ENCODE data around the gene POLE2. TPM values are rescaled to one million over a fixed set of nuclear protein-coding genes. Genes with fewer than 3 reads are reported as not detected.
A peak's percentile ranks its signal among the peaks of the same experiment; 100 is the strongest.
"Not testable (repeated sequence)": the region's sequence is repeated elsewhere in the genome, so short reads cannot be mapped to it uniquely, and the experiment has no call there.

Gene POLE2
- total and polyA plus RNA-seq, 2 donors: 3.4 to 19.3 TPM

- H3K9me3 ChIP-seq (ENCODE audit: control insufficient read depth in 2 of 2, insufficient read depth in 1 of 2, low read length in 1 of 2): no peaks in the 10 kb centered on the region
- H3K27ac ChIP-seq (ENCODE audit: low read depth in 1 of 2, low read length in 1 of 2): no peak overlapping the region
- no peaks in the 10 kb centered on the region for H3K27me3 ChIP-seq (ENCODE audit: control insufficient read depth in 2 of 2, insufficient read depth in 1 of 2, low read length in 1 of 2)
- H3K4me1 ChIP-seq (ENCODE audit: control insufficient read depth in 2 of 2, insufficient read depth in 2 of 2, low read length in 2 of 2): peaks cover 16 to 22% of the 10 kb centered on the region in 2 donors
- no peak for DNase-seq (ENCODE audit: low read depth in 6 of 9, low spot score in 9 of 9)
- no peak overlapping the region for H3K4me3 ChIP-seq (ENCODE audit: low read length in 2 of 2)
- 84% methylated on average over 3 of the region's 3 CpGs for WGBS
- peaks cover 7 to 8% of the 10 kb centered on the region in 2 donors for H3K36me3 ChIP-seq (ENCODE audit: control insufficient read depth in 2 of 2, insufficient read depth in 2 of 2, low read length in 1 of 2)
These were observed 64.6 kb downstream of the POLE2 start for GRCh38 chr14:49623387-49623786.

DNA sequence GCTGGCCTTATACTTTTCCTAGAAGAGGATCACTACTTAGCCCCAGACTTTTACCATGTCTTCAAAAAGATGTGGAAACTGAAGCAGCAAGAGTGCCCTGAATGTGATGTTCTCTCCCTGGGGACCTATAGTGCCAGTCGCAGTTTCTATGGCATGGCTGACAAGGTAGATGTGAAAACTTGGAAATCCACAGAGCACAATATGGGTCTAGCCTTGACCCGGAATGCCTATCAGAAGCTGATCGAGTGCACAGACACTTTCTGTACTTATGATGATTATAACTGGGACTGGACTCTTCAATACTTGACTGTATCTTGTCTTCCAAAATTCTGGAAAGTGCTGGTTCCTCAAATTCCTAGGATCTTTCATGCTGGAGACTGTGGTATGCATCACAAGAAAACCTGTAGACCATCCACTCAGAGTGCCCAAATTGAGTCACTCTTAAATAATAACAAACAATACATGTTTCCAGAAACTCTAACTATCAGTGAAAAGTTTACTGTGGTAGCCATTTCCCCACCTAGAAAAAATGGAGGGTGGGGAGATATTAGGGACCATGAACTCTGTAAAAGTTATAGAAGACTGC lies 65.9 kb downstream of the POLE2 start:
- Histone ChIP-seq H3K27me3 (ENCODE audit: control insufficient read depth in 2 of 2, insufficient read depth in 1 of 2, low read length in 1 of 2) (no peaks in the 10 kb centered on the region), H3K4me1 (ENCODE audit: control insufficient read depth in 2 of 2, insufficient read depth in 2 of 2, low read length in 2 of 2) (peaks cover 16 to 22% of the 10 kb centered on the region in 2 donors), H3K27ac (ENCODE audit: low read depth in 1 of 2, low read length in 1 of 2) (no peak overlapping the region), H3K36me3 (ENCODE audit: control insufficient read depth in 2 of 2, insufficient read depth in 2 of 2, low read length in 1 of 2) (peaks cover 18 to 20% of the 10 kb centered on the region in 2 donors), H3K9me3 (ENCODE audit: control insufficient read depth in 2 of 2, insufficient read depth in 1 of 2, low read length in 1 of 2) (no peaks in the 10 kb centered on the region), H3K4me3 (ENCODE audit: low read length in 2 of 2) (peak overlapping the region; percentile 74 to 96)
- no peak for DNase-seq (ENCODE audit: low read depth in 6 of 9, low spot score in 9 of 9)
- 90% methylated on average over 3 of the region's 3 CpGs for WGBS

GRCh38 chr14:49621114-49621881 lies 66.7 kb downstream of the POLE2 start:
- no peaks in the 10 kb centered on the region for H3K27me3 ChIP-seq (ENCODE audit: control insufficient read depth in 2 of 2, insufficient read depth in 1 of 2, low read length in 1 of 2)
- 5% methylated on average over 65 of the region's 65 CpGs for WGBS

GRCh38 chr14:49620182-49621113 lies 67.6 kb downstream of the POLE2 start, which contains the start of the genes MGAT2 and RPL36AL:
Gene MGAT2, plus strand, starts transcription at chr14:49620799. Its CDS starts 470 bp downstream, at chr14:49621269.
Gene RPL36AL, minus strand, starts transcription at chr14:49620626. Its CDS starts 1,522 bp downstream, at chr14:49619104.
- H3K36me3 ChIP-seq (ENCODE audit: control insufficient read depth in 2 of 2, insufficient read depth in 2 of 2, low read length in 1 of 2): peaks cover 23 to 29% of the 10 kb centered on the region in 2 donors
- H3K4me3 ChIP-seq (ENCODE audit: low read length in 2 of 2): peak within 1 kb of the TSS; percentile 74 to 96
- H3K4me1 ChIP-seq (ENCODE audit: control insufficient read depth in 2 of 2, insufficient read depth in 2 of 2, low read length in 2 of 2): peaks cover 16 to 22% of the 10 kb centered on the region in 2 donors
- no peaks in the 10 kb centered on the region for H3K9me3 ChIP-seq (ENCODE audit: control insufficient read depth in 2 of 2, insufficient read depth in 1 of 2, low read length in 1 of 2)
- DNase-seq (ENCODE audit: low read depth in 6 of 9, low spot score in 9 of 9): peak; percentile 92 to 98 (median 95)
- peak within 1 kb of the TSS; percentile 98 to 100 for H3K27ac ChIP-seq (ENCODE audit: low read depth in 1 of 2, low read length in 1 of 2)
- no peaks in the 10 kb centered on the region for H3K27me3 ChIP-seq (ENCODE audit: control insufficient read depth in 2 of 2, insufficient read depth in 1 of 2, low read length in 1 of 2)
- under 1% methylated on average over 85 of the region's 85 CpGs for WGBS

More at GRCh38 chr14:49621114-49621881, 66.7 kb downstream of the POLE2 start:
- peaks cover 22 to 23% of the 10 kb centered on the region in 2 donors for H3K36me3 ChIP-seq (ENCODE audit: control insufficient read depth in 2 of 2, insufficient read depth in 2 of 2, low read length in 1 of 2)
- H3K4me1 ChIP-seq (ENCODE audit: control insufficient read depth in 2 of 2, insufficient read depth in 2 of 2, low read length in 2 of 2): peaks cover 16 to 22% of the 10 kb centered on the region in 2 donors
- peak overlapping the region; percentile 98 to 100 for H3K27ac ChIP-seq (ENCODE audit: low read depth in 1 of 2, low read length in 1 of 2)
- peak overlapping the region; percentile 74 to 96 for H3K4me3 ChIP-seq (ENCODE audit: low read length in 2 of 2)
- DNase-seq (ENCODE audit: low read depth in 6 of 9, low spot score in 9 of 9): peak in 2 of 9 donors; percentile 40 to 43
- no peaks in the 10 kb centered on the region for H3K9me3 ChIP-seq (ENCODE audit: control insufficient read depth in 2 of 2, insufficient read depth in 1 of 2, low read length in 1 of 2)

- H3K9me3 ChIP-seq (ENCODE audit: control insufficient read depth in 2 of 2, insufficient read depth in 1 of 2, low read length in 1 of 2): no peaks in the 10 kb centered on the region
- peak in 1 of 9 donors; percentile 28 for DNase-seq (ENCODE audit: low read depth in 6 of 9, low spot score in 9 of 9)
- H3K4me1 ChIP-seq (ENCODE audit: control insufficient read depth in 2 of 2, insufficient read depth in 2 of 2, low read length in 2 of 2): peaks cover 16 to 22% of the 10 kb centered on the region in 2 donors
- no peaks in the 10 kb centered on the region for H3K27me3 ChIP-seq (ENCODE audit: control insufficient read depth in 2 of 2, insufficient read depth in 1 of 2, low read length in 1 of 2)
- peaks cover 23 to 32% of the 10 kb centered on the region in 2 donors for H3K36me3 ChIP-seq (ENCODE audit: control insufficient read depth in 2 of 2, insufficient read depth in 2 of 2, low read length in 1 of 2)
- peak overlapping the region; percentile 98 to 100 for H3K27ac ChIP-seq (ENCODE audit: low read depth in 1 of 2, low read length in 1 of 2)
- 5% methylated on average over 11 of the region's 11 CpGs for WGBS
- peak overlapping the region; percentile 74 to 96 for H3K4me3 ChIP-seq (ENCODE audit: low read length in 2 of 2)
These were observed 68.3 kb downstream of the POLE2 start for GRCh38 chr14:49619730-49620129.

DNA sequence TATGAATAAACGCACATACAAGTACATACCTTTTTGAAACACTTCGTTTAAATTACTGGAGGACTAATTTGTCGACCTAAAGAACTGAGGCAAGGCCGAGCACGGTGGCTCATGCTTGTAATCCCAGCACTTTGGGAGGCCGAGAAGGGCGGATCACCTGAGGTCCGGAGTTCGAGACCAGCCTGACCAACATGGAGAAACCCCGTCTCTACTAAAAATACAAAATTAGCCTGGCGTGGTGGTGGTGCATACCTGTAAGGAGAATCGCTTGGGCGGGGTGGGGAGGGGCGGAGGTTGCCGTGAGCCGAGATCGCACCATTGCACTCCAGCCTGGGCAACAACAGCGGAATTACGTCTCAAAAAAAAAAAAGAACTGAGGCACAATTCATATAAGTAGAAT lies 68.7 kb downstream of the POLE2 start:
- WGBS: 90% methylated on average over 19 of the region's 19 CpGs
- H3K27ac ChIP-seq (ENCODE audit: low read depth in 1 of 2, low read length in 1 of 2): peak overlapping the region; percentile 18 to 98
- peaks cover 16 to 22% of the 10 kb centered on the region in 2 donors for H3K4me1 ChIP-seq (ENCODE audit: control insufficient read depth in 2 of 2, insufficient read depth in 2 of 2, low read length in 2 of 2)
- H3K27me3 ChIP-seq (ENCODE audit: control insufficient read depth in 2 of 2, insufficient read depth in 1 of 2, low read length in 1 of 2); H3K9me3 ChIP-seq (ENCODE audit: control insufficient read depth in 2 of 2, insufficient read depth in 1 of 2, low read length in 1 of 2); DNase-seq (ENCODE audit: low read depth in 6 of 9, low spot score in 9 of 9): not testable (repeated sequence)
- peak overlapping the region; percentile 74 to 96 for H3K4me3 ChIP-seq (ENCODE audit: low read length in 2 of 2)
- peaks cover 23 to 35% of the 10 kb centered on the region in 2 donors for H3K36me3 ChIP-seq (ENCODE audit: control insufficient read depth in 2 of 2, insufficient read depth in 2 of 2, low read length in 1 of 2)

- no peak for DNase-seq (ENCODE audit: low read depth in 6 of 9, low spot score in 9 of 9)
- Histone ChIP-seq H3K9me3 (ENCODE audit: control insufficient read depth in 2 of 2, insufficient read depth in 1 of 2, low read length in 1 of 2) (no peaks in the 10 kb centered on the region), H3K27ac (ENCODE audit: low read depth in 1 of 2, low read length in 1 of 2) (no peak overlapping the region), H3K36me3 (ENCODE audit: control insufficient read depth in 2 of 2, insufficient read depth in 2 of 2, low read length in 1 of 2) (peaks cover 23 to 42% of the 10 kb centered on the region in 2 donors), H3K27me3 (ENCODE audit: control insufficient read depth in 2 of 2, insufficient read depth in 1 of 2, low read length in 1 of 2) (no peaks in the 10 kb centered on the region), H3K4me3 (ENCODE audit: low read length in 2 of 2) (no peak overlapping the region), H3K4me1 (ENCODE audit: control insufficient read depth in 2 of 2, insufficient read depth in 2 of 2, low read length in 2 of 2) (peaks cover 13 to 22% of the 10 kb centered on the region in 2 donors)
- 98% methylated on average over 6 of the region's 6 CpGs for WGBS
These were observed 70.0 kb downstream of the POLE2 start for GRCh38 chr14:49617852-49618519.

- no peak for DNase-seq (ENCODE audit: low read depth in 6 of 9, low spot score in 9 of 9)
- WGBS: 98% methylated on average over 6 of the region's 6 CpGs
- Histone ChIP-seq H3K4me3 (ENCODE audit: low read length in 2 of 2) (no peak overlapping the region), H3K36me3 (ENCODE audit: control insufficient read depth in 2 of 2, insufficient read depth in 2 of 2, low read length in 1 of 2) (peaks cover 19 to 49% of the 10 kb centered on the region in 2 donors), H3K9me3 (ENCODE audit: control insufficient read depth in 2 of 2, insufficient read depth in 1 of 2, low read length in 1 of 2) (no peaks in the 10 kb centered on the region), H3K27me3 (ENCODE audit: control insufficient read depth in 2 of 2, insufficient read depth in 1 of 2, low read length in 1 of 2) (no peaks in the 10 kb centered on the region), H3K27ac (ENCODE audit: low read depth in 1 of 2, low read length in 1 of 2) (no peak overlapping the region), H3K4me1 (ENCODE audit: control insufficient read depth in 2 of 2, insufficient read depth in 2 of 2, low read length in 2 of 2) (peaks cover 4 to 11% of the 10 kb centered on the region in 2 donors)
These were observed 72.2 kb downstream of the POLE2 start for GRCh38 chr14:49615776-49616175.
